ENCODE measurements around the gene MESP2. TPM values are rescaled to one million over a fixed set of nuclear protein-coding genes. Genes with fewer than 3 reads are reported as not detected.

The MESP2 gene
- total and polyA plus RNA-seq, 2 donors from 2014 or later, result 0.24 to 0.47 TPM

GRCh38 chr15:89732451-89733172 is 43.5 kb upstream of the MESP2 start:
- Histone ChIP-seq H3K27ac (ENCODE audit: low read depth in 2 of 2, low read length in 2 of 2) (no peak overlapping the region), H3K27me3 (ENCODE audit: control insufficient read depth, insufficient read depth, low read length) (no peaks in the 10 kb centered on the region), H3K4me3 (ENCODE audit: low read length in 3 of 3) (no peak overlapping the region), H3K36me3 (ENCODE audit: control insufficient read depth in 2 of 3, insufficient read depth in 3 of 3, low read length in 3 of 3) (no peaks in the 10 kb centered on the region), H3K9me3 (ENCODE audit: control insufficient read depth in 2 of 3, insufficient read depth in 1 of 3, low read length in 3 of 3) (no peaks in the 10 kb centered on the region), H3K9ac (ENCODE audit: low read length in 3 of 3) (no peak overlapping the region), H3K4me1 (ENCODE audit: control insufficient read depth in 2 of 3, insufficient read depth in 2 of 3, low read depth in 1 of 3, low read length in 3 of 3) (peaks cover 0 to 3% (median 0%) of the 10 kb centered on the region in 3 donors)
- TF ChIP-seq CTCF (IDR thresholded peaks at IDR 0.05; ENCODE audit: borderline replicate concordance, extremely low read depth, insufficient read depth), result no peak
- intact Hi-C loops (cut with DNase I), result loop anchor here (10.0 kb wide), 1 partner anchor 342 kb away; no protein-coding TSS in a partner anchor
- no peak for FAIRE-seq
- DNase-seq, result peak in 1 of 5 donors; percentile 42

DNA sequence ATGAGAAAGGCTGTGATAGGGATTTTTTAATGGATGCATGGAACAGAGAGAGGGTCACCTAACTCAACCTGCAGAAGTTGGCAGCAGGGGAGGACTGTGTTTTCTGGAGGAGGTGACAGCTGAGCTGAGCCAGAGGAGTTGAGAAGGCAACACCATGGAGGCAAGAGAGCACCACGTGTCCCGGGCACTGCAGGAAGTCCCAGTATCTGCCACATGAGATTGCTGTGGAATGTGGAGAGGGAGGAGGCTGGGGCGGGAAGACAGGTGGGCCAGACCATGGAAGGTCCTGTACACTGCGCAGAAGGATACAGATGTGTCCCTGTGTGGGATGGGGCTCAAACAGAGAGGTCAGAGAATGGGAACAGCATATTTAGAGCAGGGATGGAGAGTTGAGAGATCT is 40.4 kb upstream of the MESP2 start:
- intact Hi-C loops (cut with DNase I), result loop anchor here (10.0 kb wide), 1 partner anchor 339 kb away; no protein-coding TSS in a partner anchor
- Histone ChIP-seq H3K4me1 (ENCODE audit: control insufficient read depth in 2 of 3, insufficient read depth in 2 of 3, low read depth in 1 of 3, low read length in 3 of 3) (peaks cover 0 to 3% (median 0%) of the 10 kb centered on the region in 3 donors), H3K27ac (ENCODE audit: low read depth in 2 of 2, low read length in 2 of 2) (no peak overlapping the region), H3K9me3 (ENCODE audit: control insufficient read depth in 2 of 3, insufficient read depth in 1 of 3, low read length in 3 of 3) (no peaks in the 10 kb centered on the region), H3K4me3 (ENCODE audit: low read length in 3 of 3) (no peak overlapping the region), H3K36me3 (ENCODE audit: control insufficient read depth in 2 of 3, insufficient read depth in 3 of 3, low read length in 3 of 3) (no peaks in the 10 kb centered on the region), H3K9ac (ENCODE audit: low read length in 3 of 3) (no peak overlapping the region), H3K27me3 (ENCODE audit: control insufficient read depth, insufficient read depth, low read length) (no peaks in the 10 kb centered on the region)
- no peak for TF ChIP-seq CTCF (IDR thresholded peaks at IDR 0.05; ENCODE audit: borderline replicate concordance, extremely low read depth, insufficient read depth)
- FAIRE-seq (no peak), DNase-seq (no peak)

- no peaks in the 10 kb centered on the region for H3K36me3 ChIP-seq (ENCODE audit: control insufficient read depth in 2 of 3, insufficient read depth in 3 of 3, low read length in 3 of 3)
- intact Hi-C loops (cut with DNase I), result no loop called here
- H3K27ac ChIP-seq (ENCODE audit: low read depth in 2 of 2, low read length in 2 of 2), result no peak overlapping the region
- H3K4me3 ChIP-seq (ENCODE audit: low read length in 3 of 3), result no peak overlapping the region
- no peaks in the 10 kb centered on the region for H3K9me3 ChIP-seq (ENCODE audit: control insufficient read depth in 2 of 3, insufficient read depth in 1 of 3, low read length in 3 of 3)
- peak; percentile 17 to 89 (median 81) for DNase-seq
- H3K4me1 ChIP-seq (ENCODE audit: control insufficient read depth in 2 of 3, insufficient read depth in 2 of 3, low read depth in 1 of 3, low read length in 3 of 3), result peaks cover 0 to 3% (median 0%) of the 10 kb centered on the region in 3 donors
- H3K27me3 ChIP-seq (ENCODE audit: control insufficient read depth, insufficient read depth, low read length), result no peaks in the 10 kb centered on the region
- no peak for FAIRE-seq
- no peak overlapping the region for H3K9ac ChIP-seq (ENCODE audit: low read length in 3 of 3)
- peak; percentile 82 for TF ChIP-seq CTCF (IDR thresholded peaks at IDR 0.05; ENCODE audit: borderline replicate concordance, extremely low read depth, insufficient read depth)
These were observed 36.0 kb upstream of the MESP2 start for GRCh38 chr15:89740137-89740536.
